GM18907 (cell line): Measurements from ENCODE around the gene C2orf42.
"Not testable (repeated sequence)": the region's sequence is repeated elsewhere in the genome, so short reads cannot be mapped to it uniquely, and the experiment has no call there.

Experiments
- ATAC-seq: cut with Tn5 transposase; IDR thresholded peaks from one replicate; pipeline ENCODE4 v1.9.1; 2021; ENCODE audit warnings: mild to moderate bottlenecking, moderate library complexity; ENCODE audit not compliant: unreplicated experiment

The C2orf42 gene

GRCh38 chr2:70173520-70173919 lies 17.3 kb downstream of the C2orf42 start:
- ATAC-seq, result no peak

- ATAC-seq, result not testable (repeated sequence)
These were observed 21.1 kb downstream of the C2orf42 start for GRCh38 chr2:70169654-70170245.

- peak; percentile 86 for ATAC-seq
These were observed 29.7 kb downstream of the C2orf42 start for GRCh38 chr2:70161069-70161534.

- ATAC-seq, result peak; percentile 7
These were observed 30.3 kb downstream of the C2orf42 start for GRCh38 chr2:70160545-70160944.

- not testable (repeated sequence) for ATAC-seq
These were observed 41.6 kb downstream of the C2orf42 start for GRCh38 chr2:70149130-70149686.

- not testable (repeated sequence) for ATAC-seq
These were observed 42.5 kb downstream of the C2orf42 start for GRCh38 chr2:70148211-70148760.

- no peak for ATAC-seq
These were observed 44.7 kb downstream of the C2orf42 start for GRCh38 chr2:70145851-70146739.

- ATAC-seq, result no peak
These were observed 45.7 kb downstream of the C2orf42 start for GRCh38 chr2:70145144-70145490.

- ATAC-seq, result no peak
These were observed 46.2 kb downstream of the C2orf42 start for GRCh38 chr2:70144443-70145143.

GRCh38 chr2:70143314-70144150 lies 47.3 kb downstream of the C2orf42 start:
- peak; percentile 18 for ATAC-seq

GRCh38 chr2:70142590-70143313 lies 48.1 kb downstream of the C2orf42 start:
- peak; percentile 73 for ATAC-seq

GRCh38 chr2:70141902-70142589 lies 48.8 kb downstream of the C2orf42 start:
- peak; percentile 41 for ATAC-seq

GRCh38 chr2:70141212-70141901 lies 49.5 kb downstream of the C2orf42 start:
- peak; percentile 38 for ATAC-seq

GRCh38 chr2:70140791-70141211 lies 50.0 kb downstream of the C2orf42 start:
- ATAC-seq, result no peak

- ATAC-seq, result peak; percentile 11
These were observed 56.4 kb downstream of the C2orf42 start for GRCh38 chr2:70134323-70134983.

GRCh38 chr2:70133491-70134322 lies 57.1 kb downstream of the C2orf42 start:
- peak; percentile 12 for ATAC-seq

- no peak for ATAC-seq
These were observed 57.7 kb downstream of the C2orf42 start for GRCh38 chr2:70133127-70133452.
